Natural killer cell (primary cell): ENCODE data around the gene MALL. TPM values are rescaled to one million over a fixed set of nuclear protein-coding genes. Genes with fewer than 3 reads are reported as not detected.
"Not testable (repeated sequence)": the region's sequence is repeated elsewhere in the genome, so short reads cannot be mapped to it uniquely, and the experiment has no call there.

Experiments
- ATAC-seq, 3 donors: fragments of 150-1000 bp in 2 of 3; fragments of 200-7000 bp in 1 of 3; cut with Tn5 transposase; 1 replicate in 1 of 3; 2 replicates in 2 of 3; pipeline ENCODE4 v1.10.0; 2021; ENCODE audit warnings: mild to moderate bottlenecking in 2 of 3, moderate library complexity in 2 of 3
- DNase-seq, 2 donors: peaks; one replicate each; pipeline versions ENCODE4 v3.0.0 to v3.0.0-alpha.2; 2013 to 2021; ENCODE audit warnings: mixed read lengths in 1 of 2
- H3K27ac ChIP-seq: one replicate; pipeline ENCODE4 v1.5.1; 2013; ENCODE audit warnings: mild to moderate bottlenecking, low read length
- H3K27me3 ChIP-seq: one replicate; pipeline ENCODE4 v1.6.1; 2013; ENCODE audit warnings: low read length; ENCODE audit not compliant: control insufficient read depth, insufficient read depth
- H3K36me3 ChIP-seq: one replicate; pipeline ENCODE4 v1.6.1; 2013; ENCODE audit warnings: low read length; ENCODE audit not compliant: control insufficient read depth, insufficient read depth
- H3K4me1 ChIP-seq: one replicate; pipeline ENCODE4 v1.6.1; 2013; ENCODE audit warnings: low read length; ENCODE audit not compliant: control insufficient read depth, insufficient read depth
- H3K4me3 ChIP-seq: one replicate; pipeline ENCODE4 v1.5.1; 2013; ENCODE audit warnings: low read length
- H3K9me3 ChIP-seq: one replicate; pipeline ENCODE4 v1.6.1; 2013; ENCODE audit warnings: low read length; ENCODE audit not compliant: control insufficient read depth, insufficient read depth
- H3K27ac Mint-ChIP-seq, 2 donors: one replicate each; pipeline ENCODE4 v1.8.0; 2022; ENCODE audit warnings: mild to moderate bottlenecking in 2 of 2, mixed read lengths in 2 of 2, moderate library complexity in 1 of 2
- H3K27me3 Mint-ChIP-seq, 2 donors: one replicate each; pipeline ENCODE4 v1.8.0; 2022; ENCODE audit warnings: low read depth in 2 of 2, mixed read lengths in 2 of 2
- H3K36me3 Mint-ChIP-seq: one replicate; pipeline ENCODE4 v1.8.0; 2022; ENCODE audit warnings: mixed read lengths
- H3K4me1 Mint-ChIP-seq, 2 donors: one replicate each; pipeline ENCODE4 v1.8.0; 2022; ENCODE audit warnings: mixed read lengths in 2 of 2
- H3K4me3 Mint-ChIP-seq: one replicate; pipeline ENCODE4 v1.8.0; 2022; ENCODE audit warnings: mild to moderate bottlenecking, moderate library complexity, mixed read lengths
- H3K9me3 Mint-ChIP-seq, 2 donors: one replicate each; pipeline ENCODE4 v1.8.0; 2022; ENCODE audit warnings: mixed read lengths in 2 of 2
- WGBS: methylation state at CpG from one replicate; pipeline ENCODE4 v1.1.7; 2013; ENCODE audit warnings: missing lambda C conversion rate; ENCODE audit not compliant: insufficient coverage; 5-methylcytosine and 5-hydroxymethylcytosine counted together
- intact Hi-C: fragments of 100-400 bp; cut with micrococcal nuclease; formaldehyde crosslinking; loops from one replicate; pipeline ENCODE4 v1.14.2; 2022
- total RNA-seq, 4 donors: library from RNA; stranded (reverse); fragments of 120-200 nt in 1 of 4; gene quantifications; one replicate each; pipeline versions ENCODE4 v1.2.3 to v1.2.4, GENCODE V29; 2013 to 2022
- TF ChIP-seq, protein P1 (sequence below): fragments of 200-600 bp; IDR thresholded peaks from one replicate; pipeline ENCODE4 v1.8.0; 2022; ENCODE audit warnings: antibody characterized with exemption

MALL gene
- total RNA-seq, 3 donors from 2014 or later (not counting 1 experiment from before 2014, with no cell fraction given) = not detected

GRCh38 chr2:110095994-110096633, 19.5 kb downstream of the MALL start:
- Mint-ChIP-seq H3K27ac (no peak overlapping the region), H3K36me3 (no peaks in the 10 kb centered on the region), H3K4me3 (no peak overlapping the region), H3K4me1 (no peaks in the 10 kb centered on the region), H3K9me3 (no peaks in the 10 kb centered on the region), H3K27me3 (no peaks in the 10 kb centered on the region)
- H3K4me3 ChIP-seq = no peak overlapping the region
- WGBS = 96% methylated on average over 8 of the region's 8 CpGs
- no peaks in the 10 kb centered on the region for H3K9me3 ChIP-seq
- no peak for DNase-seq
- no peaks in the 10 kb centered on the region for H3K36me3 ChIP-seq
- no peaks in the 10 kb centered on the region for H3K4me1 ChIP-seq
- intact Hi-C loops = no loop called here
- no peak overlapping the region for H3K27ac ChIP-seq
- ATAC-seq = no peak
- H3K27me3 ChIP-seq = no peaks in the 10 kb centered on the region
- TF ChIP-seq, protein P1, sequence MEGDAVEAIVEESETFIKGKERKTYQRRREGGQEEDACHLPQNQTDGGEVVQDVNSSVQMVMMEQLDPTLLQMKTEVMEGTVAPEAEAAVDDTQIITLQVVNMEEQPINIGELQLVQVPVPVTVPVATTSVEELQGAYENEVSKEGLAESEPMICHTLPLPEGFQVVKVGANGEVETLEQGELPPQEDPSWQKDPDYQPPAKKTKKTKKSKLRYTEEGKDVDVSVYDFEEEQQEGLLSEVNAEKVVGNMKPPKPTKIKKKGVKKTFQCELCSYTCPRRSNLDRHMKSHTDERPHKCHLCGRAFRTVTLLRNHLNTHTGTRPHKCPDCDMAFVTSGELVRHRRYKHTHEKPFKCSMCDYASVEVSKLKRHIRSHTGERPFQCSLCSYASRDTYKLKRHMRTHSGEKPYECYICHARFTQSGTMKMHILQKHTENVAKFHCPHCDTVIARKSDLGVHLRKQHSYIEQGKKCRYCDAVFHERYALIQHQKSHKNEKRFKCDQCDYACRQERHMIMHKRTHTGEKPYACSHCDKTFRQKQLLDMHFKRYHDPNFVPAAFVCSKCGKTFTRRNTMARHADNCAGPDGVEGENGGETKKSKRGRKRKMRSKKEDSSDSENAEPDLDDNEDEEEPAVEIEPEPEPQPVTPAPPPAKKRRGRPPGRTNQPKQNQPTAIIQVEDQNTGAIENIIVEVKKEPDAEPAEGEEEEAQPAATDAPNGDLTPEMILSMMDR = no peak

DNA sequence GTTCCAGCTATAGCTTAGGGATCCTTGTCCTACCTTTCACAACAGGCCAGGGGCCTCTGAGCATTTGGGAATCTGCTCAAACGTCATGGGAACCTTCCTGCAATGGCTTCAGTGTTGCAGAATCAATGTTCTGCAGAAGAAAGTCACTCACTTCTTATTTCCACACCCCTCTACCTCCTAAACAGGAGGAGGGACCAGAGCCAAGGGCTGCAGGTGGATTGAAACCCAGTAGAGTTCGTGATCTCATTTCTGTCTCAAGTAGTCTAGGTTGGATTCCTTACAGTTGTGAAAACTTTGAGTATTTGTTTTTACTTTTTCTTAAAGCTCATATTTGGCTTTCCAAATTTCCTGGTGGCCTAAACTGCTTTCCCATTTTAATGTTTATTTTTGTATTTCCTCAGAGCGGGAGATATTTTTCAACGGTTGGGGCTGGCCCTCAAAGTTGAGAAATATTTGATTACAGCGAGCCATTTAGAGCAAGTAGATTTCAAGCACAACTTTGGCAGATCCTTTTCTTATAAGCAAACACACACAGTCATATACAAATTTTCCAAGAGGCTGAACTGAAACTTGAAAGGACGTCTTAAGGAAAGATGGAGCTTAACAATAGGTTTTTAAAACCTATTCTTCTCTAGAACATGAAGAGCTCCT, 20.6 kb downstream of the MALL start:
- H3K27ac Mint-ChIP-seq, H3K27me3 ChIP-seq, H3K4me3 Mint-ChIP-seq, H3K4me3 ChIP-seq, H3K9me3 ChIP-seq, H3K36me3 Mint-ChIP-seq, H3K4me1 ChIP-seq, H3K27me3 Mint-ChIP-seq, H3K4me1 Mint-ChIP-seq, intact Hi-C loops, H3K27ac ChIP-seq, ATAC-seq, H3K36me3 ChIP-seq, DNase-seq, H3K9me3 Mint-ChIP-seq: not testable (repeated sequence)
- 100% methylated on average over 2 of the region's 6 CpGs for WGBS

- H3K4me3 ChIP-seq, H3K36me3 ChIP-seq, H3K9me3 ChIP-seq, ATAC-seq, H3K27me3 Mint-ChIP-seq, H3K4me3 Mint-ChIP-seq, H3K27ac ChIP-seq, H3K27me3 ChIP-seq, DNase-seq, intact Hi-C loops, H3K36me3 Mint-ChIP-seq, H3K4me1 Mint-ChIP-seq, H3K9me3 Mint-ChIP-seq, H3K27ac Mint-ChIP-seq, H3K4me1 ChIP-seq: not testable (repeated sequence)
- WGBS = no CpG with 5 or more reads among the region's 6 CpGs
Observed at GRCh38 chr2:110093924-110094323, 21.7 kb downstream of the MALL start.

DNA sequence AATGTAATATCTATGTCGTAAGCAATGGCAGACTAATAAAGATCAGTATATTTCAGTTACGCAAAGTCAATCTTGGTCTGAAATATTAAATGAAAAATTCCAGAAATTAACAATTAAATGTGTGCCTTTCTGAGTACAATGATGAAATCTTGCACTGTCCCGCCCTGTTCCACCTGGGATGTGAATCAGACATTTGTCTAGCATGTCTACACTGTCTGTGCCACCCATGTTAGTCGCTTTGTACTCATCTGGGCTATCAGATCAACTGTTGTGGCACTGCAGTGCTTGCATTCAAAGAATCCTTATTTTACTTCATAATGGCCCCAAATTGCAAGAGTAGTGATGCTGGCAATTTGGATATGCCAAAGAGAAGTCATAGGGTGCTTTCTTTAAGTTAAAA, 25.5 kb downstream of the MALL start:
- ATAC-seq, DNase-seq, H3K4me3 Mint-ChIP-seq, H3K27me3 ChIP-seq, H3K9me3 ChIP-seq, H3K4me1 Mint-ChIP-seq, H3K36me3 ChIP-seq, intact Hi-C loops, H3K9me3 Mint-ChIP-seq, H3K27ac ChIP-seq, H3K27ac Mint-ChIP-seq, H3K27me3 Mint-ChIP-seq, H3K4me1 ChIP-seq, H3K4me3 ChIP-seq, H3K36me3 Mint-ChIP-seq: not testable (repeated sequence)
- WGBS = no CpG with 5 or more reads among the region's 4 CpGs

DNA sequence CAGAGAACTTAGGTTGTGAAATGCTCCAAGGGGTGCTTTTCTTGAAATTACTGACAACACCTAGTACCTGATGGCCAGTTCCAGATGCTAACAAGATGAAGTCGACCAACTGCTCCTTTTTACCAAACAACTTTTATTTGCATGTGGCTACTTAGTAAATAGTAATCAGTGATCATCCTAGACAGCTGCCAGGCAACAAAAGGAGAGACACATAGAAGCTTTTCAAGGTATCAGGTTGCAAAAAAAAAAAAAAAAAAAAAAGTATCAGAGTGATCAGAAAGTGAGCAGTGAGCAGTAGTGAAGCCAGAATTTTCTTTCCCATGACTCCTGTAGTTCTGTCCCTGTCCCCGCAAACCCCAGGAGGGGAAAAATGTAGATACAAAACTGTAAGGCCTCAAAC, 31.9 kb downstream of the MALL start:
- H3K27me3 ChIP-seq = not testable (repeated sequence)

GRCh38 chr2:110083162-110083561, 32.5 kb downstream of the MALL start:
- DNase-seq, H3K9me3 Mint-ChIP-seq, H3K4me3 ChIP-seq, H3K27me3 Mint-ChIP-seq, H3K27me3 ChIP-seq, H3K36me3 Mint-ChIP-seq, H3K9me3 ChIP-seq, H3K4me1 Mint-ChIP-seq, intact Hi-C loops, H3K27ac Mint-ChIP-seq, H3K27ac ChIP-seq, H3K4me1 ChIP-seq, H3K36me3 ChIP-seq, H3K4me3 Mint-ChIP-seq, ATAC-seq: not testable (repeated sequence)
- WGBS = no CpG with 5 or more reads among the region's 8 CpGs

More for the DNA sequence above, 31.9 kb downstream of the MALL start:
- ATAC-seq, H3K36me3 ChIP-seq, DNase-seq, H3K4me3 Mint-ChIP-seq, H3K9me3 ChIP-seq, H3K36me3 Mint-ChIP-seq, H3K4me3 ChIP-seq, H3K27ac Mint-ChIP-seq, H3K4me1 ChIP-seq, H3K27me3 Mint-ChIP-seq, H3K27ac ChIP-seq, intact Hi-C loops, H3K9me3 Mint-ChIP-seq, H3K4me1 Mint-ChIP-seq: not testable (repeated sequence)
- no CpG with 5 or more reads among the region's 2 CpGs for WGBS

GRCh38 chr2:110078104-110078503, 37.5 kb downstream of the MALL start:
- ATAC-seq, H3K4me1 Mint-ChIP-seq, DNase-seq, H3K4me1 ChIP-seq, H3K27ac Mint-ChIP-seq, H3K36me3 ChIP-seq, H3K4me3 ChIP-seq, intact Hi-C loops, H3K27me3 Mint-ChIP-seq, H3K36me3 Mint-ChIP-seq, H3K27me3 ChIP-seq, H3K9me3 Mint-ChIP-seq, H3K27ac ChIP-seq, H3K9me3 ChIP-seq, H3K4me3 Mint-ChIP-seq: not testable (repeated sequence)
- WGBS = no CpG with 5 or more reads among the region's 4 CpGs
